WTC11 (cell line): ENCODE measurements around the gene TIAM2. TPM values are rescaled to one million over a fixed set of nuclear protein-coding genes. Genes with fewer than 3 reads are reported as not detected.
A peak's percentile ranks its signal among the peaks of the same experiment; 100 is the strongest.

Experiments
- ATAC-seq: fragments of 200-7000 bp; cut with Tn5 transposase; 2 replicates; pipeline ENCODE4 v1.10.0; 2021; ENCODE audit warnings: mild to moderate bottlenecking, moderate library complexity
- CTCF ChIA-PET: fragments of 300-600 bp; sonication (Branson Sonifier 250); formaldehyde crosslinking; loops from one replicate; lab custom pipeline; 2021; ENCODE audit warnings: antibody characterized with exemption; lab: Charles Lee
- POLR2A ChIA-PET: fragments of 350-600 bp; sonication (Branson Sonifier 250); formaldehyde crosslinking; loops from one replicate; lab custom pipeline; 2021; ENCODE audit warnings: antibody characterized with exemption; lab: Charles Lee
- DNase-seq: peaks from one replicate; pipeline ENCODE4 v3.0.0; 2021; ENCODE audit warnings: low spot score
- H3K27ac Mint-ChIP-seq: 2 replicates; pipeline ENCODE4 v1.8.0; 2021; ENCODE audit warnings: mixed read lengths
- H3K27me3 Mint-ChIP-seq: 2 replicates; pipeline ENCODE4 v1.8.0; 2021; ENCODE audit warnings: low read depth, mild to moderate bottlenecking, moderate library complexity, mixed read lengths
- H3K36me3 Mint-ChIP-seq: 2 replicates; pipeline ENCODE4 v1.8.0; 2021; ENCODE audit warnings: mixed read lengths
- H3K4me1 Mint-ChIP-seq: 2 replicates; pipeline ENCODE4 v1.8.0; 2022; ENCODE audit warnings: mixed read lengths
- H3K4me3 Mint-ChIP-seq: 2 replicates; pipeline ENCODE4 v1.8.0; 2021; ENCODE audit warnings: mild to moderate bottlenecking, moderate library complexity, mixed read lengths
- H3K9me3 Mint-ChIP-seq: 2 replicates; pipeline ENCODE4 v1.8.0; 2021; ENCODE audit warnings: mixed read lengths
- CBFB ChIP-seq: sonication (generic); formaldehyde crosslinking; IDR thresholded peaks from 2 replicates; pipeline ENCODE4 v1.8.1; 2022; ENCODE audit warnings: mild to moderate bottlenecking, low read depth, missing genetic modification reagents
- CREB1 ChIP-seq: sonication (generic); formaldehyde crosslinking; IDR thresholded peaks from 2 replicates; pipeline ENCODE4 v1.8.0; 2023; ENCODE audit warnings: mild to moderate bottlenecking, missing genetic modification reagents
- E2F1 ChIP-seq: sonication (generic); formaldehyde crosslinking; IDR thresholded peaks from 2 replicates; pipeline ENCODE4 v1.8.0; 2022; ENCODE audit warnings: mild to moderate bottlenecking, missing genetic modification reagents
- ERG ChIP-seq: fragments of 250-450 bp; sonication (Bioruptor Pico); IDR thresholded peaks from 2 replicates; pipeline ENCODE4 v1.8.0; 2021; ENCODE audit warnings: mild to moderate bottlenecking
- IRF2 ChIP-seq: sonication (generic); formaldehyde crosslinking; IDR thresholded peaks from 2 replicates; pipeline ENCODE4 v1.8.0; 2022; ENCODE audit warnings: low read depth, missing genetic modification reagents, borderline replicate concordance
- JUN ChIP-seq: sonication (generic); formaldehyde crosslinking; IDR thresholded peaks from 2 replicates; pipeline ENCODE4 v1.8.0; 2023; ENCODE audit warnings: mild to moderate bottlenecking, missing genetic modification reagents
- NR1H2 ChIP-seq: sonication (generic); formaldehyde crosslinking; IDR thresholded peaks from 2 replicates; pipeline ENCODE4 v1.9.0; 2021; ENCODE audit warnings: mild to moderate bottlenecking, moderate library complexity, missing genetic modification reagents
- NR3C1 ChIP-seq: sonication (generic); formaldehyde crosslinking; conservative IDR thresholded peaks from 2 replicates; pipeline ENCODE4 v1.8.1; 2023; ENCODE audit warnings: low read depth, mild to moderate bottlenecking, missing genetic modification reagents
- PREB ChIP-seq: sonication (generic); formaldehyde crosslinking; IDR thresholded peaks from 2 replicates; pipeline ENCODE4 v1.8.1; 2022; ENCODE audit warnings: mild to moderate bottlenecking, missing genetic modification reagents, moderate library complexity, borderline replicate concordance
- PRRX2 ChIP-seq: fragments of 250-450 bp; sonication (Bioruptor Pico); IDR thresholded peaks from 2 replicates; pipeline ENCODE4 v1.8.0; 2021; ENCODE audit warnings: mild to moderate bottlenecking
- USF1 ChIP-seq: sonication (generic); formaldehyde crosslinking; IDR thresholded peaks from 2 replicates; pipeline ENCODE4 v1.8.0; 2022; ENCODE audit warnings: mild to moderate bottlenecking, missing genetic modification reagents
- ZNF281 ChIP-seq: sonication (generic); formaldehyde crosslinking; IDR thresholded peaks from 2 replicates; pipeline ENCODE4 v1.8.0; 2023; ENCODE audit warnings: mild to moderate bottlenecking, missing genetic modification reagents
- ZNF317 ChIP-seq: sonication (generic); formaldehyde crosslinking; IDR thresholded peaks from 2 replicates; pipeline ENCODE4 v1.8.1; 2023; ENCODE audit warnings: low read depth, mild to moderate bottlenecking, moderate library complexity, missing genetic modification reagents, borderline replicate concordance
- ZNF416 ChIP-seq: fragments of 250-450 bp; sonication (Bioruptor Pico); IDR thresholded peaks from 2 replicates; pipeline ENCODE4 v1.9.0; 2021; ENCODE audit warnings: mild to moderate bottlenecking, inconsistent platforms
- ZNF423 ChIP-seq: fragments of 250-450 bp; sonication (Bioruptor Pico); IDR thresholded peaks from 2 replicates; pipeline ENCODE4 v2.1.2; 2022; ENCODE audit warnings: mild to moderate bottlenecking, moderate library complexity
- ZNF425 ChIP-seq: fragments of 250-450 bp; sonication (Bioruptor Pico); conservative IDR thresholded peaks from 2 replicates; pipeline ENCODE4 v1.9.0; 2021; ENCODE audit warnings: mild to moderate bottlenecking
- ZNF532 ChIP-seq: fragments of 250-450 bp; sonication (Bioruptor Pico); IDR thresholded peaks from 2 replicates; pipeline ENCODE4 v1.9.0; 2021; ENCODE audit warnings: mild to moderate bottlenecking, borderline replicate concordance
- ZSCAN18 ChIP-seq: fragments of 250-450 bp; sonication (Bioruptor Pico); IDR thresholded peaks from 2 replicates; pipeline ENCODE4 v2.1.2; 2022; ENCODE audit warnings: mild to moderate bottlenecking, moderate library complexity
- total RNA-seq: library from RNA; stranded (reverse); gene quantifications from 3 replicates; pipeline ENCODE4 v1.2.3, GENCODE V29; 2021
- TF ChIP-seq, protein P1 (sequence below): sonication (generic); formaldehyde crosslinking; IDR thresholded peaks from 2 replicates; pipeline ENCODE4 v1.8.0; 2022; ENCODE audit warnings: mild to moderate bottlenecking, missing genetic modification reagents

TIAM2 gene
- total RNA-seq, 1 experiment from 2014 or later: 15.1 TPM

DNA sequence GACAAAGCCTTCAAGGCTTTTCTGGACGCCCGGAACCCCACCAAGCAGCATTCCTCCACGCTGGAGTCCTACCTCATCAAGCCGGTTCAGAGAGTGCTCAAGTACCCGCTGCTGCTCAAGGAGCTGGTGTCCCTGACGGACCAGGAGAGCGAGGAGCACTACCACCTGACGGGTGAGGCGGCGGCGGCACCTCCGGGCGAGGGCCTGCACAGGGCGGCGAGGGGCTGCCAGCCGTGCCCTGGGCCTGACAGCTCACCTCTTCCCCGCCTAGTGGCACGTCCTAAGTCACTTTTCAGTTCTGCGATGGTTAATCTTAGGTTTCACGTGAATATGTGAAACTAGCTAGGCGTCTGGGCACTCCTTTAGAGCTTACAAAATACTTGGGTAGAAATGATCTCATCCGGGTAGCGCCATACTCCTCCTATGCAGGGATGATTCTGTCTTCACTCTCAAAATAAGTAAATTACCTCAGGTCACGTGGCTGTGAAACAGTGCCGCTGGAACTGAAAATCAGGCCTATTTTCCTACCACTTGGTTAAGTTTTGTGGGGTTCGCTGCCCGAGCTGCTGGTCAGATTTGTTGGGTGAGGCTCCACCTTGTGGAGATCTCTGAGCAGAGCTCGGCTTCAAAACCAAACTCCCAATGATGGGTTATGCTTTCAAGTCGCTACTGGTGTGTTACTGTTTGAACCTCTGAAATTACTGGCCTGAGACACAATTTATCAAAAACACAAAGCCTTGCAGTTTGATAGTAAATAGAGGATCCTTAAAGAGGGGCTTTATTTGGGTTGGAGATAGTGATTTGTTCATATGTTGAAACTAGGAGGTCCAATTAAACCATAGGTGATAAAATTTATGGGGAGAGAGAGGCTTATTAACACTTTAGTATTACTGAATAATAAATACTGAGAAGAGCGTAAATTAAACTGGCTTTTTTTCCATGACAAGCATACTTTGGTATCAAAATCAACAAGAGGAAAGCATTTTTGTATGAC, 253.2 kb downstream of the TIAM2 start:
- Mint-ChIP-seq H3K36me3 (peaks cover 45% of the 10 kb centered on the region), H3K9me3 (no peaks in the 10 kb centered on the region), H3K27ac (peak overlapping the region; percentile 84), H3K4me3 (no peak overlapping the region), H3K27me3 (no peaks in the 10 kb centered on the region), H3K4me1 (peaks cover 12% of the 10 kb centered on the region)
- CTCF ChIA-PET: interaction anchor here (0.8 to 2.6 kb wide), 40 partner anchors 9 to 573 kb away, joined by 3 to 63 read pairs (median 5); no protein-coding TSS in a partner anchor
- ATAC-seq (peak; percentile 74), DNase-seq (peak; percentile 60)
- POLR2A ChIA-PET: interaction anchor here (1.0 kb wide), 1 partner anchor 380 kb away, joined by 3 read pairs; no protein-coding TSS in a partner anchor
- no peak for TF ChIP-seq JUN (CRISPR knock-in tag)
- TF ChIP-seq, protein P1, sequence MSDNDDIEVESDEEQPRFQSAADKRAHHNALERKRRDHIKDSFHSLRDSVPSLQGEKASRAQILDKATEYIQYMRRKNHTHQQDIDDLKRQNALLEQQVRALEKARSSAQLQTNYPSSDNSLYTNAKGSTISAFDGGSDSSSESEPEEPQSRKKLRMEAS (CRISPR knock-in tag): 0 out of 2 replicates have a peak, but pooled peaks have one; percentile 24
- no peak for TF ChIP-seq ZNF281 (CRISPR knock-in tag)
- no peak for TF ChIP-seq CBFB
- TF ChIP-seq CREB1: no peak
- TF ChIP-seq PREB: no peak
- no peak for TF ChIP-seq PRRX2 (CRISPR knock-in tag)
- TF ChIP-seq ZNF423 (CRISPR knock-in tag): no peak
- TF ChIP-seq NR3C1 (CRISPR knock-in tag): no peak
- no peak for TF ChIP-seq NR1H2 (CRISPR knock-in tag)
- TF ChIP-seq IRF2 (CRISPR knock-in tag): no peak
- peak; percentile 72 for TF ChIP-seq USF1 (CRISPR knock-in tag)
- no peak for TF ChIP-seq ERG (CRISPR knock-in tag)
- TF ChIP-seq ZNF317: no peak
- TF ChIP-seq ZSCAN18 (CRISPR knock-in tag): no peak
- no peak for TF ChIP-seq ZNF416 (CRISPR knock-in tag)
- no peak for TF ChIP-seq ZNF532 (CRISPR knock-in tag)
- TF ChIP-seq ZNF425 (CRISPR knock-in tag): no peak
- no peak for TF ChIP-seq E2F1 (CRISPR knock-in tag)
